ENCODE measurements around the gene KRTAP5-7.
"Not testable (repeated sequence)": the region's sequence is repeated elsewhere in the genome, so short reads cannot be mapped to it uniquely, and the experiment has no call there.

KRTAP5-7 gene

DNA sequence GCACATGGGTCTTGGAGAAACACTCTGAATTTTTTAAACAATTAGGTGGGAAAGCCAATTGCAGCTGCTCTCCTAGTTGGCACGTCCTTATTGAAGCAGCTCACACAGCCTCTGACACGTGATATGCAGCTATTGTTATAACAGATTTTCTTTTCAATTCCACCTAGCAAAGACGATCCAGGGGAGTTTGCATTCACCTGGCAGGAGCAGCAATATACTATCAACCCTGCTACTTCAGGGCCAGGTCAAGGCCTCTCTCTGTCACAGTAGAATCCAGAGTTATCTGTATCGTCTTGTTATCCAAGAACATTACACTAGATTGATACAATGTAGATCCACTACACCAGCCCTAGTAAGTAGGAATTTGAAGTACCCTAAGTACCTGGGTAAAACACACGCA is 47.4 kb downstream of the KRTAP5-7 start:
- Histone ChIP-seq H3K4me3 (ENCODE audit: low read length) (no peak overlapping the region), H3K27ac (ENCODE audit: low read length) (no peak overlapping the region), H3K9me3 (ENCODE audit: control insufficient read depth, insufficient read depth, low read length) (no peaks in the 10 kb centered on the region), H3K27me3 (ENCODE audit: control insufficient read depth, insufficient read depth, low read length) (no peaks in the 10 kb centered on the region), H3K36me3 (ENCODE audit: control insufficient read depth, insufficient read depth, low read length) (no peaks in the 10 kb centered on the region), H3K4me1 (ENCODE audit: control insufficient read depth, insufficient read depth, low read length) (0 out of 2 replicates have a peak, but pooled peaks cover 1% of the 10 kb centered on the region)
- DNase-seq (ENCODE audit: low read depth, low spot score): no peak
- WGBS (ENCODE audit: insufficient coverage, insufficient read length): no CpG with 5 or more reads among the region's 5 CpGs

DNA sequence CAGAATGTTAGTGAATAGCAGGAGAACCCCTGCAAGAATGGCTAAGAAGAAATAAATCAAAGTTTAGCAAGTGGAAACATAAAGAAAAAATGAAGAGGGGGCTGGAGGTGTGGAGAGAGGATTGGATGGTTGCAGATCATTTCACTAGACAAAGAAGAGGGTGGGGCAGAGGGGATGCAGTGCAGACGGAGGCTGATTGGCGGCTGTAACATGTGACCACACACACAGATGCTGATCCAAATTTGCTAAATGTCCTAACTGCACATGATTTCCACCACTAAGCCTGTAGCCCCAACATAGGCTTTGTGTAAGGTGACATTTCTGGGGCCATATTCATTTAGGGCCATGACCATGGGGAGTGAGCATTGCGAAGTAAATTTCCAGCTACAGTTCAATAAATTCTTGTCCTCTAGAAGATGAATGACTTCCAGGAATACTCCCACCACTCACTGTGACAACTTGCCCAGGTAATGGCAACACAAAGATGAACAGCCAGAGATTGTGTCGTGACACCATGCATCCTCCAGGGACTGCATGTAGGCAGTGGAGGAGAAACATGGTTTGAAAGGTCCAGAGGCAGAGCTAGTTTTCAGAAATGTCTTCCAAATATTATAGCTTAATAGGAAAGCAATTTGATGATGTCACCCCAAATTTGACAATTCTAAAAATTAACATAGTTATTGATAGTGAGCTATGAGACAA is 48.8 kb downstream of the KRTAP5-7 start:
- H3K4me3 ChIP-seq (ENCODE audit: low read length): no peak overlapping the region
- no peak for DNase-seq (ENCODE audit: low read depth, low spot score)
- no peak overlapping the region for H3K27ac ChIP-seq (ENCODE audit: low read length)
- H3K4me1 ChIP-seq (ENCODE audit: control insufficient read depth, insufficient read depth, low read length): 0 out of 2 replicates have a peak, but pooled peaks cover 1% of the 10 kb centered on the region
- H3K36me3 ChIP-seq (ENCODE audit: control insufficient read depth, insufficient read depth, low read length): no peaks in the 10 kb centered on the region
- no peaks in the 10 kb centered on the region for H3K9me3 ChIP-seq (ENCODE audit: control insufficient read depth, insufficient read depth, low read length)
- WGBS (ENCODE audit: insufficient coverage, insufficient read length): no CpG with 5 or more reads among the region's 4 CpGs
- H3K27me3 ChIP-seq (ENCODE audit: control insufficient read depth, insufficient read depth, low read length): no peaks in the 10 kb centered on the region

DNA sequence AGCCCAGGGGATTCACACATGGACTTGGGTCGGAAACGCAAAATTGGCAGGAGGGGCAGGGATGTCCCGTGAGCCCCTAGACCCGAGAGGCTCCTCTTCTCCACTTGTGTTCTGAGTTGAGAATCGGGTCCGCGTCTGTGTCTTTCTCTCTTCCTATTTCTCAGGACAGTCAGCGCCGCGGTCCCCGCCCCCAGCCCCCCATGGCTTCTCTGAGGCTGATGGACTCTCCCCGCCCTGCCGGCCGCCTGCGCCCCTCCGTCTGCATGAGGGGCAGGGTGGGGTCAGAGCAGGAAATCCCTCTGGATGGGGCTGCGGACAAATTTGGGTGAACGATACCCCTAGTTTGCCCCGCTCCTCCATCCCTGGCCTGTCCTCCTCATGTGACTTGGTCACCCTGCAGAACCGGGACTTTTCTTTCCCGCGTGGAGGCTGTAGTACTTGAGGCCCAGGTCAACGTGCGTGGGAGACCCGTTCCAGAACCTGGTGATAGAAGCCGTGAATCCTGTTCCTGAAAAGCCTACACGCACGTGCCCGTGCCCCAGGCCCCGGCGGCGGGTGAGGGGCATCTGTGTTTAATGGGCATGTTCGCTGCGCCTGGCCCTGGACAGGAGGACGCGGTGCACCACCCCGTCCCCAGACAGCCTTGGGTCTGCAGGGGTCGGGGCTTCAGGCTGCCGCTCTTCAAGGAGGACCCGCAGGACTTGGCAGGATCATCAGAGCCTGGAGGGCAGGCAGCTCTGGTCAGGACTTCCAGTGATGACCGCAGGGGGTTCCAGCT is 49.8 kb downstream of the KRTAP5-7 start:
- not testable (repeated sequence) for H3K4me3 ChIP-seq (ENCODE audit: low read length); H3K9me3 ChIP-seq (ENCODE audit: control insufficient read depth, insufficient read depth, low read length); H3K36me3 ChIP-seq (ENCODE audit: control insufficient read depth, insufficient read depth, low read length); DNase-seq (ENCODE audit: low read depth, low spot score); H3K4me1 ChIP-seq (ENCODE audit: control insufficient read depth, insufficient read depth, low read length); H3K27me3 ChIP-seq (ENCODE audit: control insufficient read depth, insufficient read depth, low read length); H3K27ac ChIP-seq (ENCODE audit: low read length)
- WGBS (ENCODE audit: insufficient coverage, insufficient read length): no CpG with 5 or more reads among the region's 41 CpGs

DNA sequence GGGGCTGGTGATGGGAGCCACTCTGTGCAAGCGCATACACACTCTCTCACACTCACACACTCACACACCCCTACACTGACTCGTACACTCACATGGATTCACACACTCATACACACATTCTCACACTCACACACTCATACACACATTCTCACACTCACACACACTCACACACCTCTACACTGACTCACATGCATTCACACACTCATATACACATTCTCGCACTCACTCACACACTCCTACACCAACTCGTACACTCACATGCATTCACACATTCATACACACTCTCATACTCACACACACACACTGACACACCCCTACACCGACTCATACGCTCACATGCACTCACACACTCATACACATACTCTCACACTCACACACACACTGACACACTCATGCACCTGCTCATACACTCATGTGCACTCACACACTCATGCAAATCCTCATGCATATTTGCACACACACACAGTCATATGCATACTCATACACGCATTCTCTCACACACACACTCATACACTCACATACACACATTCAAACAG is 50.5 kb downstream of the KRTAP5-7 start:
- no peak for DNase-seq (ENCODE audit: low read depth, low spot score)
- Histone ChIP-seq H3K4me1 (ENCODE audit: control insufficient read depth, insufficient read depth, low read length) (0 out of 2 replicates have a peak, but pooled peaks cover 1% of the 10 kb centered on the region), H3K27me3 (ENCODE audit: control insufficient read depth, insufficient read depth, low read length) (no peaks in the 10 kb centered on the region), H3K27ac (ENCODE audit: low read length) (no peak overlapping the region), H3K9me3 (ENCODE audit: control insufficient read depth, insufficient read depth, low read length) (no peaks in the 10 kb centered on the region), H3K4me3 (ENCODE audit: low read length) (no peak overlapping the region), H3K36me3 (ENCODE audit: control insufficient read depth, insufficient read depth, low read length) (no peaks in the 10 kb centered on the region)
- 100% methylated on average over 6 of the region's 7 CpGs for WGBS (ENCODE audit: insufficient coverage, insufficient read length)
